HTR-8/SVneo (cell line): Measurements from ENCODE around the gene UBL3.

Source experiments
- DNase-seq: peaks from one replicate; pipeline ENCODE4 v3.0.0; 2011; ENCODE audit warnings: low spot score, mixed read lengths; ENCODE audit not compliant: insufficient read length
- FAIRE-seq: peaks from 2 replicates; lab custom pipeline; 2011; peaks lifted over from hg19 to GRCh38; lab: Jason Lieb, UNC

UBL3 gene

DNA sequence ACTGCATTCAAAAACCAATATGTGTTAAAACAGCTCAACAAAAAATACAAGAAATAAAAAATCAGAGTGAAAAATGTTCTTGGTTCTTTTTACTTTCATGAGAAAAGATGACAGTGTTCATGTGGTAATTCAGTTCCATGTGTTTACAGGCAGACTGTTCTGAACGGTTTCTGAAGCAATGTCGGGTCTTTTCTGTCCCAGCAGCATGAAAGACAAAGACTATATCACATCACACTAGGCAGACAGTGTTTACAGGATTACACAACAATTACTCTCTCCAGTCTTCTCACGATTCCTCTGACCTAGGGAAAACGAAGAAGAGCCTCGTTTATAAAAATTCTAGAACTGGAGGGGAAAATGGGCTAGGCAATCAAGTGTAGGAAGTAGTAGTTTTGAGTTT, 83.4 kb downstream of the UBL3 start:
- no peak for DNase-seq
- no peak for FAIRE-seq

DNA sequence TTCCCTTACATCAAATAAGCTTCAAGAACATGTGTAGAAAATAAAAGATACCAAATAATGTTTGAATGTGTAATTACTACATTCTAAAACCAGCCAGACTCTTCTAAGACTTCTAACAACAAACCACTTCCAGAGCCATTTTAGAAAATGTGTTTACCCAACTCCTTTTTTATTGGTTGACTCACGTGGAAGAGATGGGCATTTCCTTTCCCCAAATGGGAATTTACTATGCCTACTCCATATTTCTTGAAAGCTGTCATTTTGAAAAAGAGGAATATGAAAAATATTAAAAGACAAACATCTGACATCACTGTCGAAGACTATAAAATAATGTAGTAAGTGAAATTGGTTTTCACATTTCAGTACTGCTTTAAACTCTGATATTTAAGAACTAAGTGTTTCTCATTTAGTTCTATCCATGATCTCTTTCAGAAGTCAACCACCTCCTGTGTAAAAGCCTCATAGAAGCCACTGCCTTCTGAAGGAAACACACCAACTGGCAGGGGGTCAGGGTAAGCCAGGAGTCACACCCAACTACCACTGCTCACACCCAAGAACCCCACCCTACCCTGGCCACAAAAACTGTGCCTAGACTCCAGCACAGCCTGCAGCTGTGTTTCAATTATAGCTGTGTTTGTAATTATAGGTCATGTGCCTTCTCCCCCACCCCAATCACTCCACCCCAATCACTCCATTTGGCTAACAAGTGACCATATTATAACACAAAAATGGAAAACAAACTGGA, 86.8 kb downstream of the UBL3 start:
- FAIRE-seq (no peak), DNase-seq (no peak)

DNA sequence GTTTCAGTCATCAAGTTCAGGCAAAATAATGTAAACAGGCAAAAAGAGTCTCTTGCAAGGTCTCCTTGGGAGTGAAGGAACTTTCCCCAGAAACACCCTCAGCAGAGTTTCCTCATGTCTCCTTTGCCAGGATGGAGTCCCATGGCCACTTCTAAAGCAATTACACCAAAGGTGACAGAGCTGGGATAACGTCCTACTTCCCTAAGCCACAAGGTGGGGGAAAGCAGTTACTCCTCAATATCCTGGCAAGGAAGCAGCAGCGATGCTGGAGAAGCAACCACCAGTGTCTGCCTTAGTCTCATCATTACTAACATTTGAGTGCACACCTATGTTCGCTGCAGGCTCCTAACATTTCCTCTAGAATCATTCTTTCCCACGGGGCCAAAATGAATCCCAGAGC, 88.6 kb downstream of the UBL3 start:
- DNase-seq: no peak
- FAIRE-seq: no peak

DNA sequence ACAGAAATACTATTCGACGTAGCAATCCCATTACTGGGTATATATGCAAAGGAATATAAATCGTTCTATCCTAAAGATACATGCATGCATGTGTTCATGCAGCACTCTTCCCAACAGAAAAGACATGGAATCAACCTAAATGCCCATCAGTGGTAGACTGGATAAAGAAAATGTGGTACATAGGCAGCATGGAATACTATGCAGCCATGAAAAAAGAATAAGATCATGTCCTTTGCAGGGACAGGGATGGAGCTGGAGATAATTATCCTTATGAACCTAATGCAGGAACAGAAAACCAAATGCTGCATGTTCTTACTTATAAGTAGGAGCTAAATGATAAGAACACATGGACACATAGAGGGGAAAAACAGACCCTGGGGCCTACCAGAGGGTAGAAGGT, 89.3 kb downstream of the UBL3 start:
- DNase-seq (no peak), FAIRE-seq (no peak)

DNA sequence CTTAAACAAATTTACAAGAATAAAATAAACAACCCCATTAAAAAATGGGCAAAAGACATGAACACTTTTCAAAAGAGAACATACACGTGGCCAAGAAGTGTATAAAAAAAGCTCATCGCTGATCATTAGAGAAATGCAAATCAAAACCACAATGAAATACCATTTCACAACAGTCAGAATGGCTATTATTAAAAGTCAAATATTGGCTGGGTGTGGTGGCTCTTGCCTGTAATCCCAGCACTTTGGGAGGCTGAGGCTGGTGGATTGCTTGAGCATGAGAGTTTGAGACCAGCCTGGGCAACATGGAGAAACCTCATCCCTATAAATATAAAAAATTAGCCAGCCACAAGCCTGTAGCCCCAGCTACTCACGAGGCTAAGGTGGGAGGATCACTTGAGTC, 89.9 kb downstream of the UBL3 start:
- DNase-seq: no peak
- no peak for FAIRE-seq

GRCh38 chr13:29758531-29759114, 91.8 kb downstream of the UBL3 start:
- DNase-seq (no peak), FAIRE-seq (no peak)

- FAIRE-seq: no peak
- no peak for DNase-seq
Measured at GRCh38 chr13:29756506-29756905, 93.9 kb downstream of the UBL3 start.

- DNase-seq (no peak), FAIRE-seq (no peak)
Measured at GRCh38 chr13:29754473-29754806, 96.0 kb downstream of the UBL3 start.

DNA sequence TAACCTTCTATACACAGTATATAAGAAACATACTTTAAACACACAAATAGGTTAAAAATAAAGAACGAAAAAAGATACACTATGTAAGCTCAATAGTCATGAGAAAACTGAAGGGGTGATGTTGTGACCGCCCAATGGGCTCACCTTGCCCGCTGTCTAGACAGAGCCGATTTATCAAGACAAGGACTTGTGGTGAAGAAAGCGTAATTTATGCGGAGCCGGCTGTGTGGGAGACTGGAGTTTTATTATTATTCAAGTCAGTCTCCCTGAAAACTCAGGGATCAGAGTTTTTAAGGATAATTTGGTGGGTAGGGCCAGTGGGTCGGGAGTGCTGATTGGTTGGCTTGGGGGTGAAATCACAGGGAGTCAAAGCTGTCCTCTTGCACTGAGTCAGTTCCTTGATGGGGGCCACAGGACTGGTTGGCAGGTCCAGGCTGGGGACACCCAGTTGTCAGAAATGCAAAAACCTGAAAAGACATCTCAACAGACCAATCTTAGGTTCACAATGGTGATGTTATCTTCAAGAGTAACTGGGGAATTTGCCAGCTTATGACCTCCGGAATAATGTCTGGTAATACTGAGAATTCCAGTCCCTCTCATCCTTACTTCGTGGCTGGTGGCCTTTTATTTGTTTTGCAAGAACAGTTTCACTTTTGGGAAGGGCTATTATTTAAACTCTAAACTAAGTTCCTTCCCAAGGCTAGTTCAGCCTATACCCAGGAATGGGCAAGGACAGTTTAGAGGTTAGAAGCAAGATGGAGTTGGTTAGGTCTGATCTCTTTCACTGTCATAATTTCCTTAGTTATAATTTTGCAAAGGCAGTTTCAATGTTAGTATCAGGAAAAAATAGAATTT, 96.6 kb downstream of the UBL3 start:
- DNase-seq (no peak), FAIRE-seq (no peak)

DNA sequence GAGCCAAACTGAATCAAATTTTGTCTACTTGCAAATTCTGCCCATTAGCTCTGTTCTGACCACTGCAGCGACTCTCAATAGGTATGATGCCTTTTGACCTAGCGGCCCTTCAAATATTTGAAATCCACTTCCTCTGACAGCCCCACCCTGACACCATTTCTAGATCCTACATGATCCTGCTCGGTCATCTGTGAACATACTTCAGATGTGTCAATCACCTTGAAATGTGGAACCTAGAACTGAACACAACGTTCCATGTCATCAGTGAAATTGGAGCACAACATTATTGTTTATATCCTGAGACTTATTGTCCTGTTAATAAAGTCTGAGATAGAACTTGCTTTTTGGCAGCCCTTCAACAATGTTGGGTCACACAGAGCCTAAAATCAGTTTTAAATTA, 98.2 kb downstream of the UBL3 start:
- DNase-seq: no peak

DNA sequence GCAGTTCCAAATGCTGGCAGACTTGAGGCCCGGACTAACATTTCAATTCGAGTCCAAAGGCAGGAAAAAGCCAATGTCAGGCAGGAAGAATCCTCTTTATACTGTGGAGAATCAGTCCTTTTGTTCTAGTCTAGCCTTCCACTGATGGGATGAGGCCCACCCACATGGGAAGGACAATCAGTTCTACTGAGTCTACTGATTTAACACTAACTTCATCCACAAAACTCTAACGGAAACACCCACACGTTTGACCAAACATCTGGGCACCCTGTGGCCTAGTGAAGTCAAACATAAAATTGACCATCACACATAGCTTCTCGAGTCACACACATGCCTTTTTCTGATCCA, 100.3 kb downstream of the UBL3 start:
- FAIRE-seq (no peak), DNase-seq (no peak)

More for the DNA sequence above, 98.2 kb downstream of the UBL3 start:
- FAIRE-seq: no peak

DNA sequence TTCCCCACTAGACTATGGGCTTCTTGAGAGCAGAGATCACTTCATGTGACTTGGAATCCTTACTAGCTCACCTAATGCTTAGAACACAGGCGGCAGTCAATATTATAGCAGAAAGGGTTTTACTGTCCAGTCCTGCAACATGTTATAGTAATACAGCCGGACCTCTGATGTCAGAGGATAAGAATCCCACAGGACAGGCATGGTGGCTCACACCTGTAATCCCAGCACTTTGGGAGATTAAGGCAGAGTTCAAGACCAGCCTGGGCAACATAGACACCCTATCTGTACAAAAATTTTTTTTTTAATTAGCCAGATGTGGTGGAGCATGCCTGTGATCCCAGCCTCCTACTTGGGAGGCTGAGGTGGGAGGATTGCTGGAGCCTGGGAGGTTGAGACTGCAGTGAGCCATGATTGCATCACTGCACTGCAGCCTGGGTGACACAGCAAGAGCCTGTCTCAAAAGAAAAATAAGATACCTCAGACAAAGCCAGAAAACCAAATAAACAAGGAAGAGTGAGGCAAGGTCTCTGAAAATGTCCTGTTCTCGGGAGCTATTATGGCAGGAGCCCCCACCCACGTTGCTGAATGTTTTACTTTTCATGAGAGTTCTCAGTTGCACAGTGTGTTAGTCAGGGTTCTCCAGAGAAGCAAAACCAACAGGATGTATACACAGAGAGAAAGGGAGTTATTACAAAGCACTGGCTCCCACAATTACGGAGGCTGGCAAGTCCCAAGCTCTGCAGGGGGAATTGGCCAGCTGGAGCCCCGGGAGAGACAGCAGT, 100.8 kb downstream of the UBL3 start:
- no peak for DNase-seq
- no peak for FAIRE-seq

- DNase-seq (no peak), FAIRE-seq (no peak)
Measured at GRCh38 chr13:29748097-29748496, 102.3 kb downstream of the UBL3 start.

- FAIRE-seq (no peak), DNase-seq (no peak)
Measured at GRCh38 chr13:29746148-29746677, 104.2 kb downstream of the UBL3 start.

DNA sequence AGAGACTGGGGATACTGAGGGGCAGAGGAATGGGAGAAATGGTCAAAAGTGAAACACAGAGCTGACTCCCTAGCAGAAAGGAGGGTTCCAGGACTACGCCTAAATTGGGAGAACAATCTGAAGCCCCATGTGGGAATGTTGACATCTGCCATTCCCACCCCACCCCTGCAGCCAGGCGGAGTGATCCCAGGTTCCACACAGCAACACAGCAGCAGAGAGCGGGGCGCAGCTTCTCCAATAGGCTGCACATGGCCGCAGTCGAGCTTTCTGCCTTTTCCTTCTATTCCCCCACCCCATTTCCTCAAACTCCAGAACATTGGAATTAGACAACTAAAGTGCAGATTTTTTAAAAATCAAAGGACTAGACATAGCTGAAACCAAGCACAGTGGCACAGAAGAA, 104.7 kb downstream of the UBL3 start:
- FAIRE-seq (no peak), DNase-seq (no peak)

GRCh38 chr13:29743201-29743786, 107.1 kb downstream of the UBL3 start:
- no peak for FAIRE-seq
- DNase-seq: no peak

GRCh38 chr13:29740961-29741360, 109.5 kb downstream of the UBL3 start:
- DNase-seq (no peak), FAIRE-seq (no peak)

DNA sequence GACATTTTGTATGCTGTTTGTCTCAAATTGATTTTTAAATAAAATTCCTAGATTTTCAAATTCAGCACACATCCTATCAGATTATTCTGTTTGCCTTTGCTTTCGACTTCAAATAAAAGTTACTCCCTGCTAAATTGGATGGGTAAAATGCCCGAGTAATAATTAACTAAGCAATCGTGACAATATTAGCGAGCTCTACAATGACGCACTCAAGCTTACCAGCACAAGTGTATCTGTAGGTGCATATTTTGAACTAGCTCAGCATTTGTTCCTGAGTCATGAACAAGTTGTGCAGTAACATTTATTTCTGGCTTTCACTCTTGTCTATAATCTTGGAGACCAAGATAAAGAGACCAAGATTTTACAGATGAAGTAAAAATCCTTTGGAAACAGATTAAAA, 113.4 kb downstream of the UBL3 start:
- no peak for FAIRE-seq
- no peak for DNase-seq

GRCh38 chr13:29733147-29733611, 117.2 kb downstream of the UBL3 start:
- no peak for FAIRE-seq
- no peak for DNase-seq

GRCh38 chr13:29730253-29730652, 120.2 kb downstream of the UBL3 start:
- FAIRE-seq (no peak), DNase-seq (no peak)
